ENCODE measurements around the gene GPRC5A. TPM values are rescaled to one million over a fixed set of nuclear protein-coding genes. Genes with fewer than 3 reads are reported as not detected.
"Not testable (repeated sequence)": the region's sequence is repeated elsewhere in the genome, so short reads cannot be mapped to it uniquely, and the experiment has no call there.

GPRC5A gene
- 100 to 1,000 TPM in 2 of 4 donors, 10 to 100 TPM in 2; 11.3 to 284 (median 88.4) TPM for total RNA-seq

- ATAC-seq (ENCODE audit: low FRiP score) (peak; percentile 90), DNase-seq (ENCODE audit: low spot score) (peak; percentile 87)
- TF ChIP-seq CTCF (IDR thresholded peaks at IDR 0.05): no peak
Measured at GRCh38 chr12:12891080-12891880, at the start of gene GPRC5A. Gene GPRC5A (plus strand): TSS chr12:12891562. CDS start chr12:12908250, 16,688 bp downstream.

- ATAC-seq (ENCODE audit: low FRiP score): no peak
- TF ChIP-seq CTCF (IDR thresholded peaks at IDR 0.05): no peak
- no peak for DNase-seq (ENCODE audit: low spot score)
Measured at GRCh38 chr12:12845794-12846243, 45.5 kb upstream of the GPRC5A start.

GRCh38 chr12:12846780-12847179 is 44.6 kb upstream of the GPRC5A start:
- DNase-seq (ENCODE audit: low spot score); ATAC-seq (ENCODE audit: low FRiP score): not testable (repeated sequence)

GRCh38 chr12:12853435-12853834 is 37.9 kb upstream of the GPRC5A start:
- no peak for TF ChIP-seq CTCF (IDR thresholded peaks at IDR 0.05)
- DNase-seq (ENCODE audit: low spot score): no peak
- no peak for ATAC-seq (ENCODE audit: low FRiP score)

GRCh38 chr12:12859690-12860089 is 31.7 kb upstream of the GPRC5A start:
- TF ChIP-seq CTCF (IDR thresholded peaks at IDR 0.05): no peak
- no peak for DNase-seq (ENCODE audit: low spot score)
- ATAC-seq (ENCODE audit: low FRiP score): peak; percentile 73

- ATAC-seq (ENCODE audit: low FRiP score): no peak
- no peak for TF ChIP-seq CTCF (IDR thresholded peaks at IDR 0.05)
- no peak for DNase-seq (ENCODE audit: low spot score)
Measured at GRCh38 chr12:12864243-12864642, 27.1 kb upstream of the GPRC5A start.

- DNase-seq (ENCODE audit: low spot score): no peak
- no peak for TF ChIP-seq CTCF (IDR thresholded peaks at IDR 0.05)
- no peak for ATAC-seq (ENCODE audit: low FRiP score)
Measured at GRCh38 chr12:12868477-12869235, 22.7 kb upstream of the GPRC5A start.
